Thoracic aorta (tissue), 2 donors: ENCODE data around the gene RSF1. TPM values are rescaled to one million over a fixed set of nuclear protein-coding genes. Genes with fewer than 3 reads are reported as not detected.
"Not testable (repeated sequence)": the region's sequence is repeated elsewhere in the genome, so short reads cannot be mapped to it uniquely, and the experiment has no call there.

Experiments
- ATAC-seq: fragments of 150-250 bp; one replicate; pipeline ENCODE4 v1.8.0; 2017; ENCODE audit warnings: low read depth; ENCODE audit not compliant: insufficient number of reproducible peaks, low FRiP score
- DNase-seq: peaks from one replicate; pipeline ENCODE4 v3.0.0-alpha.2; 2020; ENCODE audit warnings: low spot score
- H3K27ac ChIP-seq, 2 donors: fragments of 200-600 bp; sonication (generic); 1 replicate in 1 of 2; 2 replicates in 1 of 2; pipeline ENCODE4 v1.5.1; 2016; ENCODE audit warnings: mild to moderate bottlenecking in 2 of 2, moderate library complexity in 2 of 2
- H3K27me3 ChIP-seq: fragments of 200-600 bp; sonication (generic); replicated peaks from 2 replicates; pipeline ENCODE4 v1.6.0; 2016; ENCODE audit warnings: mild to moderate bottlenecking; ENCODE audit not compliant: insufficient read depth
- H3K36me3 ChIP-seq: fragments of 200-600 bp; sonication (generic); one replicate; pipeline ENCODE4 v1.5.1; 2016
- H3K4me1 ChIP-seq, 2 donors: fragments of 200-600 bp; sonication (generic); 1 replicate in 1 of 2; 2 replicates in 1 of 2; pipeline versions ENCODE4 v1.5.1 to v1.6.0; 2016; ENCODE audit warnings: low read depth in 2 of 2, mild to moderate bottlenecking in 1 of 2; ENCODE audit not compliant: control insufficient read depth in 1 of 2
- H3K4me3 ChIP-seq: fragments of 200-600 bp; sonication (generic); 2 replicates; pipeline ENCODE4 v1.5.1; 2016; ENCODE audit warnings: mild to moderate bottlenecking
- H3K9me3 ChIP-seq: fragments of 200-600 bp; sonication (generic); 2 replicates; pipeline ENCODE4 v1.5.1; 2016
- CTCF ChIP-seq: fragments of 200-600 bp; sonication (generic); IDR thresholded peaks from one replicate; pipeline ENCODE4 v1.5.1; 2019; ENCODE audit warnings: antibody characterized with exemption
- total RNA-seq, 2 donors: library from RNA; depleted of rRNA; stranded (reverse); fragments of >200 nt; gene quantifications; one replicate each; pipeline versions ENCODE4 v1.1.0 to v1.2.3, GENCODE V29; 2016

The RSF1 gene
- total RNA-seq, 2 donors from 2014 or later, result 86.6 to 107 TPM

GRCh38 chr11:77854838-77855237, 34.3 kb upstream of the RSF1 start:
- Histone ChIP-seq H3K27me3 (no peaks in the 10 kb centered on the region), H3K27ac (no peak overlapping the region), H3K4me3 (no peak overlapping the region), H3K36me3 (peaks cover 24% of the 10 kb centered on the region), H3K9me3 (no peaks in the 10 kb centered on the region), H3K4me1 (no peaks in the 10 kb centered on the region)
- DNase-seq, result no peak
- no peak for ATAC-seq
- no peak for TF ChIP-seq CTCF

GRCh38 chr11:77851503-77851902, 31.0 kb upstream of the RSF1 start:
- DNase-seq (no peak), ATAC-seq (no peak)
- Histone ChIP-seq H3K27me3 (no peaks in the 10 kb centered on the region), H3K4me3 (no peak overlapping the region), H3K36me3 (peaks cover 21% of the 10 kb centered on the region), H3K9me3 (no peaks in the 10 kb centered on the region), H3K27ac (no peak overlapping the region), H3K4me1 (no peaks in the 10 kb centered on the region)
- TF ChIP-seq CTCF, result no peak

GRCh38 chr11:77843700-77844099, 23.2 kb upstream of the RSF1 start:
- not testable (repeated sequence) for H3K27me3 ChIP-seq, H3K4me1 ChIP-seq, H3K4me3 ChIP-seq, ATAC-seq, H3K9me3 ChIP-seq, H3K27ac ChIP-seq, DNase-seq
- peaks cover 27% of the 10 kb centered on the region for H3K36me3 ChIP-seq

- no peak overlapping the region for H3K4me3 ChIP-seq
- no peak for ATAC-seq
- no peak for TF ChIP-seq CTCF
- no peak for DNase-seq
- H3K27ac ChIP-seq, result no peak overlapping the region
- no peaks in the 10 kb centered on the region for H3K4me1 ChIP-seq
- no peaks in the 10 kb centered on the region for H3K9me3 ChIP-seq
- H3K27me3 ChIP-seq, result no peaks in the 10 kb centered on the region
- H3K36me3 ChIP-seq, result peaks cover 27% of the 10 kb centered on the region
These were observed 22.1 kb upstream of the RSF1 start for GRCh38 chr11:77842441-77843121.

GRCh38 chr11:77833302-77833701, 12.8 kb upstream of the RSF1 start:
- Histone ChIP-seq H3K4me1 (no peaks in the 10 kb centered on the region), H3K9me3 (no peaks in the 10 kb centered on the region), H3K27me3 (no peaks in the 10 kb centered on the region), H3K4me3 (no peak overlapping the region), H3K36me3 (no peaks in the 10 kb centered on the region), H3K27ac (no peak overlapping the region)
- ATAC-seq, result no peak
- no peak for TF ChIP-seq CTCF
- DNase-seq, result no peak

GRCh38 chr11:77828926-77829325, 8.4 kb upstream of the RSF1 start:
- ATAC-seq, result no peak
- H3K36me3 ChIP-seq, result no peaks in the 10 kb centered on the region
- peaks cover 5 to 7% of the 10 kb centered on the region in 2 donors for H3K4me1 ChIP-seq
- H3K4me3 ChIP-seq, result no peak overlapping the region
- TF ChIP-seq CTCF, result no peak
- no peaks in the 10 kb centered on the region for H3K27me3 ChIP-seq
- H3K27ac ChIP-seq, result no peak overlapping the region
- DNase-seq, result no peak
- no peaks in the 10 kb centered on the region for H3K9me3 ChIP-seq
